LNCAP (cell line): Measurements from ENCODE around the gene RGS7BP.

ENCODE experiments used
- CTCF ChIP-seq: fragments of 450-650 bp; IDR thresholded peaks from 2 replicates; pipeline ENCODE4 v1.5.1; 2017; ENCODE audit warnings: mild to moderate bottlenecking

The RGS7BP gene

DNA sequence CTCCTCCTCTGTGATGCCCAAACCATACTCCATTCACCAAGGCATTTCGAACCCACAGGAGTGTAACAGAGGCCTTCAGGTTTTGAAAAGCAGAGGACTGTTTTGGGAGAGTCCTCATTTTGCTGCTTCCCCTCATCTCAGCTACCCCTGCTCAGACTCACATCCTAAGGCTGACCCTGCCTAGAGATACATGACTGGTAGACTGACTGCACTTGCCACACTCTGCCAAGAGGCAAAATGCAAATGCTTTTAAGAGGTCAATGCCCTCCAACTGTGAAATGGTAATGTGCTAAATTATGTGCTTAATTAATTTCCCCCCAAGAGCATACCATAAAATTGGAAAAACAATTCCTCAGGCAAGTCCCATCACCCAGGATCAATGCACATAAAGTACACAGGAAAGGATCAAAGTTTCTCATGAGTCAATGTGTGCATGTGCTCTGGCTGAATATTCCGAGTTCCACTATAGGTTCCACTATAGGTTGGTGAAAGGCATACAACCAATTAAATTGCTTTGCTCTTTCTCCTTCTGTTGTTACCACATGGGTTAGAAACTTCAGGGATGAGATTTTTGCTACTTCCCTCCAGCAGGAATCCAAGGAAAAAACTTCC, 87.0 kb downstream of the RGS7BP start:
- no peak for TF ChIP-seq CTCF

GRCh38 chr5:64594025-64594424, 88.2 kb downstream of the RGS7BP start:
- TF ChIP-seq CTCF = no peak

- TF ChIP-seq CTCF = no peak
These were observed 88.8 kb downstream of the RGS7BP start for GRCh38 chr5:64594601-64595000.

DNA sequence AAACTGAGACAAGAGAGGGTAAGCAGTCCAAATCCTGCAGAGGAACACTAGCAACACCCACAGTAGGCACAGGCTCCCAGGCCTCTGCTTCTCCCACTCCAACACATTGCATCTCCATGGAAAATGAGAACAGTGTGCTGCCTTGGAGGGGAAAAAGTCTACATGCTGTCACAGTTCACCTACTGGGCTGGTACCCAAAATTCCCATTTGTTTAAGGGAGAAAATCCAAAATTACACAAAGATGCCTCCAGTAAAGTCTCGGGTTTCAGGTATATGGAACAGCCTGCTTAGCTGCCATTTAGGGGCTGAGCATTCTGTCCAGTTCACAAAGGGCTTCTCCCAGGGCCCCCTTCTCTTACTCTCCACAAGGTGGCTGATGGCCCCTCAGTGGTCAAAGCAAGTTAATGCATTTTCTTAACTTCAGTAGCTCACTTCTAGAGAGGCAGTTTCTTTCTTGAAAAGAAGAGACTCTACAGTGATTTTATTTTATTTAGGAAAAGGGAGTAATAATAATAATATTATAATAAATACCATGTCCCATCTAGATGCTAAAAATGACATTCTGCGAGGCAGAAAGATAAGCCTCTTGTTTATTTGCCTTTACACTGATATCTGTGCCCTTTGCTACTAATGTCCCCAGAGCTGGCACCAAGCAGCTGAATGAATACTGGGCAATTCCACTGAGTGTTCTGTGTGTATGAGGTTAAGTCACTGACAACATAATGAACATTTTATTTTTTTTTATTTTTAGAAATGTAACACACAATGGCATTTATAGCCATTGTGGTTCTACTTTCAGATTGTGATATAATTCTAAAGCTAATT, 89.4 kb downstream of the RGS7BP start:
- TF ChIP-seq CTCF = peak; percentile 25; the same call in 1 of the 2 replicates

GRCh38 chr5:64599226-64599625, 93.4 kb downstream of the RGS7BP start:
- TF ChIP-seq CTCF = no peak

GRCh38 chr5:64603676-64604075, 97.9 kb downstream of the RGS7BP start:
- TF ChIP-seq CTCF = no peak

GRCh38 chr5:64606926-64607325, 101.1 kb downstream of the RGS7BP start:
- TF ChIP-seq CTCF = no peak
